Hepatocyte (in vitro differentiated cells): ENCODE data around the gene TRIM36. TPM values are rescaled to one million over a fixed set of nuclear protein-coding genes. Genes with fewer than 3 reads are reported as not detected.

Experiments used
- DNase-seq: peaks from one replicate; pipeline ENCODE4 v3.0.0-alpha.2; 2016; ENCODE audit warnings: low spot score
- H2AFZ ChIP-seq: fragments of 200-600 bp; sonication (generic); 2 replicates; pipeline ENCODE4 v1.6.0; 2016; ENCODE audit warnings: antibody characterized with exemption, mild to moderate bottlenecking
- H3K27ac ChIP-seq: fragments of 200-600 bp; sonication (generic); 2 replicates; pipeline ENCODE4 v1.5.1; 2016; ENCODE audit warnings: mild to moderate bottlenecking
- H3K27me3 ChIP-seq: fragments of 200-600 bp; sonication (generic); 2 replicates; pipeline ENCODE4 v1.6.1; 2016
- H3K36me3 ChIP-seq: fragments of 200-600 bp; sonication (generic); replicated peaks from 2 replicates; pipeline ENCODE4 v1.5.1; 2016; ENCODE audit warnings: low read depth; ENCODE audit not compliant: insufficient read depth
- H3K4me1 ChIP-seq: fragments of 200-600 bp; sonication (generic); 2 replicates; pipeline ENCODE4 v1.5.1; 2016; ENCODE audit warnings: mild to moderate bottlenecking, moderate library complexity; ENCODE audit not compliant: insufficient read depth
- H3K4me2 ChIP-seq: fragments of 200-600 bp; sonication (generic); 2 replicates; pipeline ENCODE4 v1.6.0; 2016
- H3K4me3 ChIP-seq: fragments of 200-600 bp; sonication (generic); 2 replicates; pipeline ENCODE4 v1.5.1; 2016; ENCODE audit warnings: mild to moderate bottlenecking
- H3K79me2 ChIP-seq: fragments of 200-600 bp; sonication (generic); 2 replicates; pipeline ENCODE4 v1.6.0; 2017; ENCODE audit warnings: mild to moderate bottlenecking
- H3K9me2 ChIP-seq: fragments of 200-600 bp; sonication (generic); replicated peaks from 2 replicates; pipeline ENCODE4 v1.6.0; 2017; ENCODE audit warnings: mild to moderate bottlenecking; ENCODE audit not compliant: insufficient read depth
- H3K9me3 ChIP-seq: fragments of 200-600 bp; sonication (generic); 2 replicates; pipeline ENCODE4 v1.5.1; 2016; ENCODE audit warnings: low read depth, mild to moderate bottlenecking
- H4K20me1 ChIP-seq: fragments of 200-600 bp; sonication (generic); 2 replicates; pipeline ENCODE4 v1.6.0; 2016; ENCODE audit warnings: mild to moderate bottlenecking; ENCODE audit not compliant: insufficient read depth, poor library complexity, severe bottlenecking
- CTCF ChIP-seq: fragments of 200-600 bp; sonication (generic); IDR thresholded peaks from 2 replicates; pipeline ENCODE4 v1.5.1; 2016; ENCODE audit warnings: antibody characterized with exemption, mild to moderate bottlenecking; ENCODE audit not compliant: poor library complexity
- EZH2 ChIP-seq: fragments of 200-600 bp; sonication (generic); IDR thresholded peaks from 2 replicates; pipeline ENCODE4 v1.6.1; 2016; ENCODE audit warnings: antibody characterized with exemption, mild to moderate bottlenecking, borderline replicate concordance
- EZH2phosphoT487 ChIP-seq: fragments of 200-600 bp; sonication (generic); IDR thresholded peaks from one replicate; pipeline ENCODE4 v1.6.1; 2018; ENCODE audit warnings: antibody characterized with exemption, mild to moderate bottlenecking, low read depth, moderate library complexity; ENCODE audit not compliant: unreplicated experiment, severe bottlenecking
- WGBS: methylation state at CpG from one replicate; pipeline ENCODE4 v1.1.6; 2016; ENCODE audit warnings: low lambda C conversion rate; ENCODE audit errors: missing lambda C conversion rate; 5-methylcytosine and 5-hydroxymethylcytosine counted together
- polyA plus RNA-seq: library from polyadenylated mRNA; unstranded; fragments of >200 nt; fragmentation: Nextera tagmentation; extraction: Ambion mirVana; gene quantifications from 2 replicates; pipeline ENCODE4 v1.2.1, GENCODE V29; 2016
- total RNA-seq: library from RNA; depleted of rRNA; stranded (reverse); fragments of >200 nt; gene quantifications from 2 replicates; pipeline ENCODE4 v1.2.3, GENCODE V29; 2014

The TRIM36 gene
- total and polyA plus RNA-seq, 2 experiments from 2014 or later = 1.3 to 3.1 TPM

- no peak for DNase-seq
- TF ChIP-seq EZH2 = no peak
- no peak for TF ChIP-seq CTCF
- no peak for TF ChIP-seq EZH2phosphoT487
- Histone ChIP-seq H2AFZ (no peak overlapping the region), H3K4me1 (no peaks in the 10 kb centered on the region), H3K27me3 (no peaks in the 10 kb centered on the region), H3K4me3 (no peak overlapping the region), H3K9me3 (no peaks in the 10 kb centered on the region), H3K9me2 (no peaks in the 10 kb centered on the region), H3K27ac (no peak overlapping the region), H4K20me1 (no peaks in the 10 kb centered on the region), H3K4me2 (no peak overlapping the region), H3K79me2 (no peaks in the 10 kb centered on the region), H3K36me3 (no peaks in the 10 kb centered on the region)
- 90% methylated on average over 3 of the region's 3 CpGs for WGBS
Observed at GRCh38 chr5:115087951-115088350, 81.8 kb downstream of the TRIM36 start.

GRCh38 chr5:115086473-115086872, 83.2 kb downstream of the TRIM36 start:
- no peak for TF ChIP-seq CTCF
- TF ChIP-seq EZH2 = no peak
- no peak for TF ChIP-seq EZH2phosphoT487
- Histone ChIP-seq H4K20me1 (no peaks in the 10 kb centered on the region), H3K27ac (no peak overlapping the region), H3K4me1 (no peaks in the 10 kb centered on the region), H3K36me3 (no peaks in the 10 kb centered on the region), H3K9me2 (no peaks in the 10 kb centered on the region), H3K4me2 (no peak overlapping the region), H3K4me3 (no peak overlapping the region), H3K79me2 (no peaks in the 10 kb centered on the region), H2AFZ (no peak overlapping the region), H3K27me3 (no peaks in the 10 kb centered on the region), H3K9me3 (no peaks in the 10 kb centered on the region)
- 63% methylated on average over 1 of the region's 1 CpG for WGBS
- no peak for DNase-seq

- 85% methylated on average over 7 of the region's 7 CpGs for WGBS
- no peaks in the 10 kb centered on the region for H4K20me1 ChIP-seq
Observed at GRCh38 chr5:115084246-115084793, 85.4 kb downstream of the TRIM36 start.

More at GRCh38 chr5:115084246-115084793, 85.4 kb downstream of the TRIM36 start:
- no peak overlapping the region for H3K27ac ChIP-seq
- H3K36me3 ChIP-seq = no peaks in the 10 kb centered on the region
- DNase-seq = no peak
- no peaks in the 10 kb centered on the region for H3K79me2 ChIP-seq
- H3K4me1 ChIP-seq = no peaks in the 10 kb centered on the region
- H3K9me3 ChIP-seq = no peaks in the 10 kb centered on the region
- no peaks in the 10 kb centered on the region for H3K9me2 ChIP-seq
- H3K27me3 ChIP-seq = no peaks in the 10 kb centered on the region
- no peak overlapping the region for H3K4me3 ChIP-seq
- no peak for TF ChIP-seq EZH2
- no peak for TF ChIP-seq CTCF
- no peak for TF ChIP-seq EZH2phosphoT487
- no peak overlapping the region for H2AFZ ChIP-seq
- no peak overlapping the region for H3K4me2 ChIP-seq
